Adrenal gland (tissue), 5 donors: Measurements from ENCODE around the gene RYR3.

Experiments
- POLR2A ChIP-seq, 2 donors: fragments of 450-650 bp; IDR thresholded peaks; one replicate each; pipeline ENCODE4 v1.6.1; 2017; ENCODE audit warnings: antibody characterized with exemption in 2 of 2, mild to moderate bottlenecking in 2 of 2, moderate library complexity in 1 of 2
- TF ChIP-seq, protein P1 (sequence below), 6 experiments: fragments of 450-650 bp in 4 of 6; fragments of 200-600 bp in 2 of 6; sonication (generic) in 1 of 6; IDR thresholded peaks; 1 replicate in 5 of 6; 2 replicates in 1 of 6; pipeline versions ENCODE4 v1.5.1 to v1.8.0; 2016 to 2021; ENCODE audit warnings: antibody characterized with exemption in 6 of 6, mild to moderate bottlenecking in 2 of 6, moderate library complexity in 1 of 6
- donor health status: DM: no; HTN: no; CAD: no.

GRCh38 chr15:33533197-33533596, 222.4 kb downstream of the RYR3 start:
- TF ChIP-seq, protein P1, sequence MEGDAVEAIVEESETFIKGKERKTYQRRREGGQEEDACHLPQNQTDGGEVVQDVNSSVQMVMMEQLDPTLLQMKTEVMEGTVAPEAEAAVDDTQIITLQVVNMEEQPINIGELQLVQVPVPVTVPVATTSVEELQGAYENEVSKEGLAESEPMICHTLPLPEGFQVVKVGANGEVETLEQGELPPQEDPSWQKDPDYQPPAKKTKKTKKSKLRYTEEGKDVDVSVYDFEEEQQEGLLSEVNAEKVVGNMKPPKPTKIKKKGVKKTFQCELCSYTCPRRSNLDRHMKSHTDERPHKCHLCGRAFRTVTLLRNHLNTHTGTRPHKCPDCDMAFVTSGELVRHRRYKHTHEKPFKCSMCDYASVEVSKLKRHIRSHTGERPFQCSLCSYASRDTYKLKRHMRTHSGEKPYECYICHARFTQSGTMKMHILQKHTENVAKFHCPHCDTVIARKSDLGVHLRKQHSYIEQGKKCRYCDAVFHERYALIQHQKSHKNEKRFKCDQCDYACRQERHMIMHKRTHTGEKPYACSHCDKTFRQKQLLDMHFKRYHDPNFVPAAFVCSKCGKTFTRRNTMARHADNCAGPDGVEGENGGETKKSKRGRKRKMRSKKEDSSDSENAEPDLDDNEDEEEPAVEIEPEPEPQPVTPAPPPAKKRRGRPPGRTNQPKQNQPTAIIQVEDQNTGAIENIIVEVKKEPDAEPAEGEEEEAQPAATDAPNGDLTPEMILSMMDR (IDR thresholded peaks at IDR 0.05): no peak
- TF ChIP-seq POLR2A (IDR thresholded peaks at IDR 0.05): no peak
